HepG2 (cell line): Measurements from ENCODE around the gene EEF2. TPM values are rescaled to one million over a fixed set of nuclear protein-coding genes. Genes with fewer than 3 reads are reported as not detected.

Experiments
- CREM ChIP-seq, 2 experiments: sonication (generic) in 1 of 2; formaldehyde crosslinking in 1 of 2; IDR thresholded peaks; 2 replicates each; pipeline versions ENCODE4 v1.4.0 to v1.6.1; 2016 to 2020; ENCODE audit warnings: antibody characterized with exemption in 1 of 2, mild to moderate bottlenecking in 1 of 2, missing genetic modification reagents in 1 of 2
- ETV6 ChIP-seq: sonication (generic); formaldehyde crosslinking; conservative IDR thresholded peaks from 2 replicates; pipeline ENCODE4 v1.4.0; 2020; ENCODE audit warnings: missing genetic modification reagents
- FOXA1 ChIP-seq, 2 experiments: fragments of 450-650 bp in 1 of 2; sonication (generic) in 1 of 2; formaldehyde crosslinking in 1 of 2; IDR thresholded peaks; 2 replicates each; pipeline versions ENCODE4 v1.4.0 to v1.6.1; 2016 to 2020; ENCODE audit warnings: missing genetic modification reagents in 1 of 2
- HHEX ChIP-seq: IDR thresholded peaks from 2 replicates; pipeline ENCODE4 v1.6.1; 2016; ENCODE audit warnings: control low read depth
- HNF4A ChIP-seq: sonication (generic); formaldehyde crosslinking; IDR thresholded peaks from 2 replicates; pipeline ENCODE4 v1.4.0; 2020; ENCODE audit warnings: missing genetic modification reagents
- IKZF4 ChIP-seq: sonication (generic); formaldehyde crosslinking; IDR thresholded peaks from 2 replicates; pipeline ENCODE4 v1.5.1; 2020; ENCODE audit warnings: borderline replicate concordance, mild to moderate bottlenecking, low read depth, missing genetic modification reagents; ENCODE audit errors: not compliant biosample characterization
- KLF13 ChIP-seq: sonication (generic); formaldehyde crosslinking; IDR thresholded peaks from 2 replicates; pipeline ENCODE4 v1.4.0; 2020; ENCODE audit warnings: mild to moderate bottlenecking, missing genetic modification reagents
- KLF15 ChIP-seq: sonication (generic); formaldehyde crosslinking; IDR thresholded peaks from 2 replicates; pipeline ENCODE4 v1.8.1; 2023; ENCODE audit warnings: borderline replicate concordance, mild to moderate bottlenecking, inconsistent platforms, missing genetic modification reagents, mixed read lengths
- MAZ ChIP-seq, 2 experiments: sonication (generic) in 1 of 2; formaldehyde crosslinking in 1 of 2; IDR thresholded peaks; 2 replicates each; pipeline versions ENCODE4 v1.5.0 to v1.6.1; 2012 to 2020; ENCODE audit warnings: low read depth in 2 of 2, mild to moderate bottlenecking in 2 of 2, borderline replicate concordance in 1 of 2, improper control_type of control experiment in 1 of 2, low read length in 1 of 2, missing genetic modification reagents in 1 of 2, moderate library complexity in 1 of 2
- MIER3 ChIP-seq: IDR thresholded peaks from 2 replicates; pipeline ENCODE4 v1.6.1; 2016; ENCODE audit warnings: missing compliant biosample characterization, borderline replicate concordance
- NCOA2 ChIP-seq: sonication (generic); formaldehyde crosslinking; IDR thresholded peaks from 2 replicates; pipeline ENCODE4 v1.8.0; 2022; ENCODE audit warnings: inconsistent platforms
- NFE2 ChIP-seq: sonication (generic); formaldehyde crosslinking; IDR thresholded peaks from 2 replicates; pipeline ENCODE4 v1.4.0; 2020; ENCODE audit warnings: missing genetic modification reagents
- ZKSCAN5 ChIP-seq: sonication (generic); formaldehyde crosslinking; IDR thresholded peaks from 2 replicates; pipeline ENCODE4 v1.5.1; 2020; ENCODE audit warnings: mild to moderate bottlenecking, missing genetic modification reagents
- ZNF224 ChIP-seq: sonication (generic); formaldehyde crosslinking; IDR thresholded peaks from 2 replicates; pipeline ENCODE4 v1.5.0; 2020; ENCODE audit warnings: mild to moderate bottlenecking, missing genetic modification reagents
- ZNF275 ChIP-seq: sonication (generic); formaldehyde crosslinking; IDR thresholded peaks from 2 replicates; pipeline ENCODE4 v1.8.0; 2022; ENCODE audit warnings: missing genetic modification reagents, mild to moderate bottlenecking, inconsistent platforms, borderline replicate concordance
- ZNF333 ChIP-seq: sonication (generic); formaldehyde crosslinking; IDR thresholded peaks from 2 replicates; pipeline ENCODE4 v1.4.0; 2020; ENCODE audit warnings: mild to moderate bottlenecking, missing genetic modification reagents, borderline replicate concordance
- ZNF549 ChIP-seq: sonication (generic); formaldehyde crosslinking; IDR thresholded peaks from 2 replicates; pipeline ENCODE4 v1.5.0; 2020; ENCODE audit warnings: missing genetic modification reagents
- ZNF691 ChIP-seq: sonication (generic); formaldehyde crosslinking; IDR thresholded peaks from 2 replicates; pipeline ENCODE4 v1.4.0; 2020; ENCODE audit warnings: missing genetic modification reagents, low read depth, mild to moderate bottlenecking, borderline replicate concordance
- ZNF7 ChIP-seq: IDR thresholded peaks from 2 replicates; pipeline ENCODE4 v1.6.1; 2016; ENCODE audit warnings: missing biosample characterization, missing genetic modification reagents
- polyA plus RNA-seq, 8 experiments: library from polyadenylated mRNA; depleted of rRNA in 3 of 8; stranded (reverse) in 7 of 8; unstranded in 1 of 8; fragments of >200 nt; fragmentation: Illumina TruSeq in 4 of 8; extraction: Trizol in 4 of 8; gene quantifications; 2 replicates each; pipeline versions ENCODE4 v1.2.1 to v1.2.3, GENCODE V29; 2011 to 2016; ENCODE audit warnings: low read depth in 4 of 8, missing spikeins in 1 of 8, mixed read lengths in 1 of 8; ENCODE audit not compliant: insufficient read depth in 1 of 8
- total RNA-seq, 5 experiments: library from RNA; depleted of rRNA; stranded (reverse); fragments of >200 nt; fragmentation: Illumina TruSeq; extraction: Trizol; gene quantifications; 2 replicates each; pipeline ENCODE4 v1.2.3, GENCODE V29; 2016; ENCODE audit warnings: low read depth in 1 of 5
- TF ChIP-seq, protein P1 (sequence below): sonication (generic); formaldehyde crosslinking; IDR thresholded peaks from 2 replicates; pipeline ENCODE4 v1.4.0; 2020; ENCODE audit warnings: mild to moderate bottlenecking, missing genetic modification reagents
- TF ChIP-seq, protein P2 (sequence below): IDR thresholded peaks from 2 replicates; pipeline ENCODE4 v1.6.1; 2016
- TF ChIP-seq, protein P3 (sequence below): sonication (generic); formaldehyde crosslinking; IDR thresholded peaks from 2 replicates; pipeline ENCODE4 v1.4.0; 2020; ENCODE audit warnings: mild to moderate bottlenecking, missing genetic modification reagents

The EEF2 gene
- total and polyA plus RNA-seq, 2 of the 13 experiments (the other 11 are each of a cell fraction or from before 2014, with no cell fraction given), result 1,441 to 1,777 TPM

DNA sequence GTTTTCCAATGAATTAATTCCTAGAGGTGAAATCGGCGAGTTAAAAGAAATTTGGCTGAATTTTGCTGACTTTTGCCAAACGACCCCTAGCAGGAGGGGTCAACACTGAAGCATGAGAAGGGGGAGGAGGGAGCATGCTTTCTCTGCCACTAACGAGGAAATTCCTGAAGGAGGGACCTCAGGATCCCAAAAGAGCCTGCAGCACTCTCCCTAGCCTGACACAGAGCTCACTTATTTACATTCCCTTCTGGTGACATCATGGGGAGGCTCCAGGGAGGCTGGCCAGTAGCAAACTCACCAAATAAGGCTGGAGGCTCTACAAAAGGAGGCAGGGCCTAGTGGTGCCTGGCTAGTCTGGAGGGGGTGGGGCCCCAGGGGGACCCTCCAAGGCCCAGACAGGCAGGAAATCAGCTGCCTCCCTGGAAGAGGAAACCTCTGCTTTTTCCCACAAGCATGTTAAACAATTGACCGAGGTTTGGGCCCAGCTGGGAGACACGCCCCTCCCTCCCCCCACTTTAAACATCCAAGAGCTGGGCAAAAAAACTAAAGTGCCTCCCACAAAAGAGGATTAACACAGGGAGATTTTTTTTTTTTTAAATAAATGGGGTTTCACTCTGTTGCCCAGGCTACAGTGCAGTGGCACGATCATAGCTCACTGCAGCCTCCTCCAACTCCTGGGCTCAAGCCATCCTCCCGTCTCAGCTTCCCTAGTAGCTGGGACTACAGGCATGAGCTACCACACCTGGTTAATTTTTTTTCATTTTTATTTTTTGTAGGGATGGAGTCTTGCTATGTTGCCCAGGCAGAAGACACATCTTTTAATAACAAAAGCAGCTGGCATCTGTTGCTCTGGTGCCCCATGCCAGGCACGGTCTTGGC, 16.5 kb downstream of the EEF2 start (continued):
- TF ChIP-seq IKZF4 (CRISPR knock-in tag), result no peak
- peak; percentile 94 for TF ChIP-seq ZNF7
- TF ChIP-seq ZNF333, result no peak
- TF ChIP-seq CREM (IDR thresholded peaks at IDR 0.05), result peak; percentile 40; the same call in 1 of the 2 replicates
- no peak for TF ChIP-seq CREM (CRISPR knock-in tag; IDR thresholded peaks at IDR 0.05)
- TF ChIP-seq, protein P1, sequence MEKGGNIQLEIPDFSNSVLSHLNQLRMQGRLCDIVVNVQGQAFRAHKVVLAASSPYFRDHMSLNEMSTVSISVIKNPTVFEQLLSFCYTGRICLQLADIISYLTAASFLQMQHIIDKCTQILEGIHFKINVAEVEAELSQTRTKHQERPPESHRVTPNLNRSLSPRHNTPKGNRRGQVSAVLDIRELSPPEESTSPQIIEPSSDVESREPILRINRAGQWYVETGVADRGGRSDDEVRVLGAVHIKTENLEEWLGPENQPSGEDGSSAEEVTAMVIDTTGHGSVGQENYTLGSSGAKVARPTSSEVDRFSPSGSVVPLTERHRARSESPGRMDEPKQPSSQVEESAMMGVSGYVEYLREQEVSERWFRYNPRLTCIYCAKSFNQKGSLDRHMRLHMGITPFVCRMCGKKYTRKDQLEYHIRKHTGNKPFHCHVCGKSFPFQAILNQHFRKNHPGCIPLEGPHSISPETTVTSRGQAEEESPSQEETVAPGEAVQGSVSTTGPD (CRISPR knock-in tag), result no peak
- 0 out of 2 replicates have a peak, but pooled peaks have one; percentile 52 for TF ChIP-seq MIER3 (CRISPR knock-in tag)
- TF ChIP-seq ZNF224 (CRISPR knock-in tag), result no peak
- TF ChIP-seq ZNF549, result no peak
- TF ChIP-seq KLF15 (CRISPR knock-in tag), result no peak
- no peak for TF ChIP-seq ETV6 (CRISPR knock-in tag)
- no peak for TF ChIP-seq MAZ (IDR thresholded peaks at IDR 0.05; ENCODE audit: borderline replicate concordance, low read depth, low read length)
- TF ChIP-seq MAZ (CRISPR knock-in tag; IDR thresholded peaks at IDR 0.05; ENCODE audit: low read depth), result no peak
- TF ChIP-seq HNF4A, result no peak
- TF ChIP-seq FOXA1 (IDR thresholded peaks at IDR 0.05), result no peak
- TF ChIP-seq FOXA1 (CRISPR knock-in tag; IDR thresholded peaks at IDR 0.05), result peak; percentile 96
- TF ChIP-seq ZKSCAN5 (CRISPR knock-in tag), result no peak
- TF ChIP-seq NFE2 (CRISPR knock-in tag), result no peak
- TF ChIP-seq, protein P2, sequence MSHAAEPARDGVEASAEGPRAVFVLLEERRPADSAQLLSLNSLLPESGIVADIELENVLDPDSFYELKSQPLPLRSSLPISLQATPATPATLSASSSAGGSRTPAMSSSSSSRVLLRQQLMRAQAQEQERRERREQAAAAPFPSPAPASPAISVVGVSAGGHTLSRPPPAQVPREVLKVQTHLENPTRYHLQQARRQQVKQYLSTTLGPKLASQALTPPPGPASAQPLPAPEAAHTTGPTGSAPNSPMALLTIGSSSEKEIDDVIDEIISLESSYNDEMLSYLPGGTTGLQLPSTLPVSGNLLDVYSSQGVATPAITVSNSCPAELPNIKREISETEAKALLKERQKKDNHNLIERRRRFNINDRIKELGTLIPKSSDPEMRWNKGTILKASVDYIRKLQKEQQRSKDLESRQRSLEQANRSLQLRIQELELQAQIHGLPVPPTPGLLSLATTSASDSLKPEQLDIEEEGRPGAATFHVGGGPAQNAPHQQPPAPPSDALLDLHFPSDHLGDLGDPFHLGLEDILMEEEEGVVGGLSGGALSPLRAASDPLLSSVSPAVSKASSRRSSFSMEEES (CRISPR knock-in tag), result peak; percentile 28; the same call in 1 of the 2 replicates
- TF ChIP-seq ZNF275 (CRISPR knock-in tag), result 0 out of 2 replicates have a peak, but pooled peaks have one; percentile 10
- TF ChIP-seq, protein P3, sequence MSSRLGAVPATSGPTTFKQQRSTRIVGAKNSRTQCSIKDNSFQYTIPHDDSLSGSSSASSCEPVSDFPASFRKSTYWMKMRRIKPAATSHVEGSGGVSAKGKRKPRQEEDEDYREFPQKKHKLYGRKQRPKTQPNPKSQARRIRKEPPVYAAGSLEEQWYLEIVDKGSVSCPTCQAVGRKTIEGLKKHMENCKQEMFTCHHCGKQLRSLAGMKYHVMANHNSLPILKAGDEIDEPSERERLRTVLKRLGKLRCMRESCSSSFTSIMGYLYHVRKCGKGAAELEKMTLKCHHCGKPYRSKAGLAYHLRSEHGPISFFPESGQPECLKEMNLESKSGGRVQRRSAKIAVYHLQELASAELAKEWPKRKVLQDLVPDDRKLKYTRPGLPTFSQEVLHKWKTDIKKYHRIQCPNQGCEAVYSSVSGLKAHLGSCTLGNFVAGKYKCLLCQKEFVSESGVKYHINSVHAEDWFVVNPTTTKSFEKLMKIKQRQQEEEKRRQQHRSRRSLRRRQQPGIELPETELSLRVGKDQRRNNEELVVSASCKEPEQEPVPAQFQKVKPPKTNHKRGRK (CRISPR knock-in tag), result no peak
- TF ChIP-seq NCOA2 (CRISPR knock-in tag), result peak; percentile 35; the same call in 1 of the 2 replicates
- no peak for TF ChIP-seq ZNF691
- no peak for TF ChIP-seq HHEX (CRISPR knock-in tag)
- TF ChIP-seq KLF13 (CRISPR knock-in tag), result no peak
